Measurements from ENCODE around the gene SENP8.
"Not testable (repeated sequence)": the region's sequence is repeated elsewhere in the genome, so short reads cannot be mapped to it uniquely, and the experiment has no call there.

SENP8 gene

GRCh38 chr15:72098040-72098439, 20.2 kb upstream of the SENP8 start:
- Histone ChIP-seq H3K27me3 (ENCODE audit: low read length) (no peaks in the 10 kb centered on the region), H3K27ac (ENCODE audit: low read depth, low read length) (0 out of 2 replicates have a peak overlapping the region, but pooled peaks have one; percentile 20), H3K4me3 (ENCODE audit: insufficient read depth, low read length, poor library complexity, severe bottlenecking) (no peak overlapping the region), H3K9me3 (ENCODE audit: insufficient read depth, low read length) (no peaks in the 10 kb centered on the region), H4K20me1 (ENCODE audit: low read depth, low read length) (no peaks in the 10 kb centered on the region), H3K9ac (ENCODE audit: low read length) (no peak overlapping the region), H3K9me2 (replicated peaks; ENCODE audit: insufficient read depth, low read length) (no peaks in the 10 kb centered on the region), H3K79me2 (ENCODE audit: insufficient read depth, low read length) (peaks cover 41% of the 10 kb centered on the region), H3K4me2 (ENCODE audit: low read depth, low read length, poor library complexity, severe bottlenecking) (no peak overlapping the region), H3F3A (ENCODE audit: insufficient read depth) (peaks cover 15% of the 10 kb centered on the region), H3K36me3 (ENCODE audit: low read length) (no peaks in the 10 kb centered on the region), H2AFZ (ENCODE audit: low read depth, low read length, severe bottlenecking) (no peak overlapping the region)
- TF ChIP-seq, protein P1, sequence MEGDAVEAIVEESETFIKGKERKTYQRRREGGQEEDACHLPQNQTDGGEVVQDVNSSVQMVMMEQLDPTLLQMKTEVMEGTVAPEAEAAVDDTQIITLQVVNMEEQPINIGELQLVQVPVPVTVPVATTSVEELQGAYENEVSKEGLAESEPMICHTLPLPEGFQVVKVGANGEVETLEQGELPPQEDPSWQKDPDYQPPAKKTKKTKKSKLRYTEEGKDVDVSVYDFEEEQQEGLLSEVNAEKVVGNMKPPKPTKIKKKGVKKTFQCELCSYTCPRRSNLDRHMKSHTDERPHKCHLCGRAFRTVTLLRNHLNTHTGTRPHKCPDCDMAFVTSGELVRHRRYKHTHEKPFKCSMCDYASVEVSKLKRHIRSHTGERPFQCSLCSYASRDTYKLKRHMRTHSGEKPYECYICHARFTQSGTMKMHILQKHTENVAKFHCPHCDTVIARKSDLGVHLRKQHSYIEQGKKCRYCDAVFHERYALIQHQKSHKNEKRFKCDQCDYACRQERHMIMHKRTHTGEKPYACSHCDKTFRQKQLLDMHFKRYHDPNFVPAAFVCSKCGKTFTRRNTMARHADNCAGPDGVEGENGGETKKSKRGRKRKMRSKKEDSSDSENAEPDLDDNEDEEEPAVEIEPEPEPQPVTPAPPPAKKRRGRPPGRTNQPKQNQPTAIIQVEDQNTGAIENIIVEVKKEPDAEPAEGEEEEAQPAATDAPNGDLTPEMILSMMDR (IDR thresholded peaks at IDR 0.05; ENCODE audit: insufficient read depth, low read length, poor library complexity, severe bottlenecking): no peak
- TF ChIP-seq EZH2phosphoT487 (conservative IDR thresholded peaks at IDR 0.05; ENCODE audit: low read length): no peak

GRCh38 chr15:72099155-72099554, 19.0 kb upstream of the SENP8 start:
- Histone ChIP-seq H3K9me3 (ENCODE audit: insufficient read depth, low read length) (no peaks in the 10 kb centered on the region), H3K9me2 (replicated peaks; ENCODE audit: insufficient read depth, low read length) (no peaks in the 10 kb centered on the region), H3F3A (ENCODE audit: insufficient read depth) (peaks cover 23% of the 10 kb centered on the region), H3K27me3 (ENCODE audit: low read length) (no peaks in the 10 kb centered on the region), H3K4me2 (ENCODE audit: low read depth, low read length, poor library complexity, severe bottlenecking) (no peak overlapping the region), H3K27ac (ENCODE audit: low read depth, low read length) (peak overlapping the region; percentile 20; the same call in 1 of the 2 replicates), H3K4me3 (ENCODE audit: insufficient read depth, low read length, poor library complexity, severe bottlenecking) (no peak overlapping the region), H3K9ac (ENCODE audit: low read length) (no peak overlapping the region), H3K79me2 (ENCODE audit: insufficient read depth, low read length) (peaks cover 44% of the 10 kb centered on the region), H4K20me1 (ENCODE audit: low read depth, low read length) (no peaks in the 10 kb centered on the region), H2AFZ (ENCODE audit: low read depth, low read length, severe bottlenecking) (no peak overlapping the region), H3K36me3 (ENCODE audit: low read length) (no peaks in the 10 kb centered on the region)
- TF ChIP-seq EZH2phosphoT487 (conservative IDR thresholded peaks at IDR 0.05; ENCODE audit: low read length): no peak
- TF ChIP-seq, protein P1 (IDR thresholded peaks at IDR 0.05; ENCODE audit: insufficient read depth, low read length, poor library complexity, severe bottlenecking): no peak

DNA sequence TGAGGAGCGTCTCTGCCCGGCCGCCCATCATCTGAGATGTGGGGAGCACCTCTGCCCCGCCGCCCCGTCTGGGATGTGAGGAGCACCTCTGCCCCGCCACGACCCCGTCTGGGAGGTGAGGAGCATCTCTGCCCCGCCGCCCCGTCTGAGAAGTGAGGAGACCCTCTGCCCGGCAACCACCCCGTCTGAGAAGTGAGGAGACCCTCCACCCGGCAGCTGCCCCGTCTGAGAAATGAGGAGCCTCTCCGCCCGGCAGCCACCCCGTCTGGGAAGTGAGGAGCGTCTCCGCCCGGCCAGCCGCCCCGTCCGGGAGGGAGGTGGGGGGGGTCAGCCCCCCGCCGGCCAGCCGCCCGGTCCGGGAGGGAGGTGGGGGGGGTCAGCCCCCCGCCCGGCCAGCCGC, 17.7 kb upstream of the SENP8 start:
- not testable (repeated sequence) for H3K4me2 ChIP-seq (ENCODE audit: low read depth, low read length, poor library complexity, severe bottlenecking); H3K27me3 ChIP-seq (ENCODE audit: low read length); H3K4me3 ChIP-seq (ENCODE audit: insufficient read depth, low read length, poor library complexity, severe bottlenecking); H3K9ac ChIP-seq (ENCODE audit: low read length); H3K9me3 ChIP-seq (ENCODE audit: insufficient read depth, low read length); H4K20me1 ChIP-seq (ENCODE audit: low read depth, low read length); H3K9me2 ChIP-seq (replicated peaks; ENCODE audit: insufficient read depth, low read length); H3K27ac ChIP-seq (ENCODE audit: low read depth, low read length); H3K36me3 ChIP-seq (ENCODE audit: low read length); H2AFZ ChIP-seq (ENCODE audit: low read depth, low read length, severe bottlenecking)
- Histone ChIP-seq H3F3A (ENCODE audit: insufficient read depth) (peaks cover 28% of the 10 kb centered on the region), H3K79me2 (ENCODE audit: insufficient read depth, low read length) (peaks cover 58% of the 10 kb centered on the region)

DNA sequence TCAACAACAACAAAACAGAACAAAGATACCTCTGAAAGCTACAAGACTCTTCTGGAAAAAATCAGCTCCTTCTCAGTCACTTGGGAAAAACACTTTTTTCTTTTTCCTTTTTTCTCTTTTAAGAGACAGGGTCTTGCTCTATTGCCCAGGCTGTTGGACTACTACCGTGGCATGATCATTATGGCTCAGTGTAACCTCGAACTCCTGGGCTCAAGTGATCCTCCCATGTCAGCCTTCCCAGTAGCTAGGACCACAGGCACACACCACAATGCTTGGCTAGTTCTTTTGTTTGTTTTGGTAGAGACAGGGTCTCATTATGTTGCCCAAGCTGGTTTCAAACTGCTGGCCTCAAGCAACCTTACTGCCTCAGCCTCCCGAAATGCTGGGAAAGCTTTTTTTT, 13.1 kb upstream of the SENP8 start:
- Histone ChIP-seq H3K4me2 (ENCODE audit: low read depth, low read length, poor library complexity, severe bottlenecking) (peak overlapping the region; percentile 91), H3K79me2 (ENCODE audit: insufficient read depth, low read length) (peaks cover 73% of the 10 kb centered on the region), H3K9me2 (replicated peaks; ENCODE audit: insufficient read depth, low read length) (no peaks in the 10 kb centered on the region), H3K27me3 (ENCODE audit: low read length) (no peaks in the 10 kb centered on the region), H3K36me3 (ENCODE audit: low read length) (no peaks in the 10 kb centered on the region), H3K9me3 (ENCODE audit: insufficient read depth, low read length) (no peaks in the 10 kb centered on the region), H3K27ac (ENCODE audit: low read depth, low read length) (peak overlapping the region; percentile 88; the same call in 1 of the 2 replicates), H3K9ac (ENCODE audit: low read length) (peak overlapping the region; percentile 43; the same call in 1 of the 2 replicates), H3K4me3 (ENCODE audit: insufficient read depth, low read length, poor library complexity, severe bottlenecking) (no peak overlapping the region), H3F3A (ENCODE audit: insufficient read depth) (peaks cover 18% of the 10 kb centered on the region), H2AFZ (ENCODE audit: low read depth, low read length, severe bottlenecking) (no peak overlapping the region), H4K20me1 (ENCODE audit: low read depth, low read length) (no peaks in the 10 kb centered on the region)
- TF ChIP-seq EZH2phosphoT487 (conservative IDR thresholded peaks at IDR 0.05; ENCODE audit: low read length): no peak
- TF ChIP-seq, protein P1 (IDR thresholded peaks at IDR 0.05; ENCODE audit: insufficient read depth, low read length, poor library complexity, severe bottlenecking): no peak
